Amygdala (tissue), 56 donors: ENCODE data around the gene SLC2A1.
A peak's percentile ranks its signal among the peaks of the same experiment; 100 is the strongest.

Experiments
- DNase-seq, 56 donors: peaks; one replicate each; lab custom pipeline; 2025; lab: John Stamatoyannopoulos, UW

Gene SLC2A1

DNA sequence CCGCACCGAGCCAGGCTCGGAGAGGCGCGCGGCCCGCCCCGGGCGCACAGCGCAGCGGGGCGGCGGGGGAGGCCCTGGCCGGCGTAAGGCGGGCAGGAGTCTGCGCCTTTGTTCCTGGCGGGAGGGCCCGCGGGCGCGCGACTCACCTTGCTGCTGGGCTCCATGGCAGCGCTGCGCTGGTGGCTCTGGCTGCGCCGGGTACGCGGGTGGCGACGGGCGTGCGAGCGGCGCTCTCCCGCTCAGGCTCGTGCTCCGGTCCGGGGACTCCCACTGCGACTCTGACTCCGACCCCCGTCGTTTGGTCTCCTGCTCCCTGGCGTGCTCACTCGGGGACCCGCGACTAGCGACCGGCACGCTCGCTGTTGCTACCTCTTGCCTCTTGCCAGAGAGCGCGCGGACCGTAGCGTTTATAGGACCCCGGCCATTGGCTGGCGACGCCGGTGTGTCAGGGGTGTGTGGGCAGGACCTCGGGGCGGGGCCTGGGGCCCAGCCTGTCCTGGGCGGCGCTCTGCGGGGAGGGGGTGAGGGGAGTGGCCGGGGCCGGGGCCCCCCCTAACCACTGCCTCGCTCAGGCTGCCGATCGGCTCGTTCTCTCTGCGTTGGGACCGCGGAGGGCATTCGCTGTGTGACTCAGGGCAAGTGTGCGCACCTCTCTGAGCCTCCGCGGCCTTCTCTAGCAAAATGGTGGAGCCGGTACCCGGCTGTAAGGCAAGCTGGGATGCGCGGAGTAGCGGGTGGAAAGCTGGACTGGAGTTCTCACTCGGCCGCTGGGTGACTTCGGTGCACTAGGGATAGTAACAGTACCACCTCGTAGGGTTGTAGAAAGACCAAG, at the start of gene SLC2A1:
TSS of gene SLC2A1 (minus strand) at position 381 of the 832 bp plus-strand sequence. CDS start at position 164, 217 bp downstream.
- peak; percentile 21 to 98 (median 90) for DNase-seq

DNA sequence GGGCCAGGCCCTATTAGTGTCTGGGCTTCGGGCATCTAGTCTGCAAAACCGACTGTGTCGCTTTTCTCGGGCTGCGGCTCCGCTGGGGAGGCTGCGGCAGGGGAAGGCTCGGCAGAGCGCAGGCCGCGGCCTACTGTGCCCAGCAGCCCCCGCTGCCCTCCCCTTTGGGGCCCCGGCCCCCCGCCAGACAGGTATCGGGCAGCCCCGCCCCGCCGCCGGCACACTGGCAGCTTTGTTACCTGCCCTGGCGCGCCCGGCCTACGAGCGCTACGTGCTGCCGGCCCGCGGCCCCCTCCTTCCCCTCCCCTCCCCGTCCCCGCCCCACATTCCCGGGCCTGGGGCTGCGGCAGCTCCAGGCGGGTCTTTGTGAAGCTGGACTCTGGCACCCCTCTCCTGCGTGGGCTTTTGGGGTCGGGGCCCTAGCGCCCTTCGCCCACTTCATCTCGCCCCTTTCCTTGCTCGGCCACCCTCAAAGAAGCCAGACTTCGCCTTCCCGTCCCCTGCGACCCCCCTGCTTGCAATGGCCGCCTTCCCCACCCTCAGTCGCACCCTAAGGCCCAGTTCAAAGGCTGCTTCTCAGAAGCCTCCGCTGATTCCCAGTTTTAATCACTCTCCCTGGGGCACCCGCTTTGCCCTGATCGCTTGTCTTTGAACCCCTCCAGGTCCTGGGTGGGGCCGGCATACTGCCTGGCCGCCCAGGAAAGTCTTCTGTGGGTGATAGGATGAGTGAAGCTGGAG, 48.9 kb upstream of the SLC2A1 start:
- no peak for DNase-seq

DNA sequence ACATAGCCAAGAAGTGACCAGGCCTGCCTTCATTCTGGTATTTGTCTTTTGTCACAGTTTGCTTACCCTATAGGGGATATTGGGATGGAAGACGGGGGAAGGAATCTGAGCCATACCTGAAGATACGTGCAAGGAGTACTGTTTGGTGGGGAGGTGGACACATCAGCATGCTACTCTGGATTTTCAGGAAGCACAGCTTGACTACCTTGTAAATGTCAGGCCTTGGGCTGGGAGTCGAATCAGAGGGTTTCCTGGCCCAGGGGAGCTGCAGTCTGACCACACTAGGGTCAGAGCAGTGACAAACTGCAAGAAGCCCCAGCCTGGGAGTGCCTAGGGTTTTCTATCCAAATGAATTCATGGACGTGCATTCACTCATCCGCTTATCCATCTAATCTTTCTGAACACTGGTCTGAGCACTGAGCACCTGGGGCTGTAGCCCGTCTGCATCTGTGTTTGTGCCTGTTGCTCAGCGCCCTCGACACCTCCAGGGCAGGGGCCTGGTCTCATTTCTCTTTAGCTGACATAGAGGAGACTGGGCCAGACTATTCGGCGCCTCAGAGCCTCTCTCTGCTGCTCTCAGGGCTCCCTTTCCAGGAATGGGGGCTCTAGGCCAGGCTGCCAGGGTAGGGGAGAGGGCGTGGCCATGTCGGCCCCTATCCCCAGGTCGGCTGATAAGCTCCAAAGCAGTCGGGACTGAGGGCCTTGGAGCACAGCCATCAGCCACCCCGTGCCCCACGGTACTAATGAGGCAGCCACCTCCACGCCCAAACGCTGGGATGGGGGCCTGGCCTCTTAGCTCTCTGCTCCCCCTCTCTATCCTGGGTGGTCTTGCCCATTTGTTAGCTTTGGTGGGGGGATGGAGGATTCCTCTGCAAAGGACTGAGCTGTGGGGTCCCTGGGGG, 47.0 kb upstream of the SLC2A1 start:
- no peak for DNase-seq

DNA sequence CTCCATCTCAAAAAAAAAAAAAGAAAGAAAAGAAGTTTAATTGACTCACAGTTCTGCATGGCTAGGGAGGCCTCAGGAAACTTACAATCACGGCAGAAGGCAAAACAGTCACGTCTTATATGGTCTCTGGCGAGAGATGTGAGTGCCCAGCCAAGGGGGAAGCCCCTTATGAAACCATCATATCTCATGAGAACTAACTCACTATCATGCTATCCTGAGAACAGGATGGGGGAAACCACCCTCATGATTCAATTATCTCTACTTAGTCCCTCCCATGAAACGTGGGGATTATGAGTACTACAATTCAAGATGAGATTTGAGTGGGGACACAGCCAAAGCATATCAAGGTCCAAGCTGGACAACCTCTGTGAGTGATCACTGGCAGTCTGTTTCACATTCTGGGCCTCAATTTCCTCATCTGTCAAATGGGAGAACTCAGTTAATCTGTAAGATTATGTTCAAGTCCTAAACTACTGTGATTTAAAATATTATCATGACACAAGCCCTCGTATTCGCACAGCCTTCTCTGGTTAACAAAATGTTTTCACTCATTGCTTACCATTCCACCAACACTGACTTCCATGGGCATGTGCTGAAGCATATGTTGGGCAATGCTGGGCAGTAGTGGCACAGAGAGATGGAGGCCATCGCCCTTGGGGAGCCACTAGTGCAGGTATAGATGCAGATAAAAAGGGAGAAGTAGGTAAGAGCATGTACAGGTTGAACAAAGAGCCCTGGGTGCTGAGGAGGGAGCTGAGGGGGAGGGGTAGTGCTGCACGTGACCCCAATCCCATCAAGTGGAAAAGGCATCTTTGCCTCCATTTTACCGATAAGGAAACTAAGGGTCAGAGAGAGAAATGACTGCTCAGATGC, 46.2 kb upstream of the SLC2A1 start:
- DNase-seq = no peak

DNA sequence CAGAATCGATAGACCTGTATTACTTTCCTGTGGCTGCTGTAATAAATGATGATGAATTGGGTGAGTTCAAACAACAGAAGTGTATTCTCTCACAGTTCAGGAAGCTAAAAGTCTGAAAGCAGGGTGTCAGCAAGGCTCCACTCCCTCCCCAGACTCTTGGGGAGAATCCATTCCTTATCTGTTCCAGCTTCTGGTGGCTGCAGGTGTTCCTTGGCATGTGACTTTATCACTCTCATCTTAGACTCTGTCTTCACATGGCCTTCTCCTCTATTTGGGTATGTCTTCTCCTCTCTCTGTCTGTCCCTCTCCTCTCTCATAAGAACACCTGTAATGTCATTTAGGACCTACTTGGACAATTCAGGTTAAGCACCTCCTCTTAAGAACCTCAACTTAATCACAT, 44.1 kb upstream of the SLC2A1 start:
- no peak for DNase-seq

DNA sequence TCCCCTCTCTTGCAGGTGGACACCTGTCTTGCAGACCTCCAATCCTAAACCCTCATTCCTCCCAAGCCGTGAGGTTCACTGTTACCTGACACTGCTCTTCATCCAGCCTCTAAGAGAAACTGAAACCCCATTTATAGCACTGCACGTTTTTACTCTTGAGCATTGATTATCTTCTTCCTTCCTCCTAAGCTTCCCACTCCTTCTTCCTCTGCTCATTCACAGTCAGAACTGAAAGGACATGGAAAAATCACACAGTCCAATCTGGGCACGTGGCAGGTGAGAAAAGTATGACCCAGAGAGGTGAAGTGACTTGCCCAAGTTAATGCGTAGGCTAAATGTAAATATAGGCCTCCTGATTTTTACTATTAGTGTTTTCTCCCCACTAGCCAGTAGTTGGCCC, 43.4 kb upstream of the SLC2A1 start:
- no peak for DNase-seq

DNA sequence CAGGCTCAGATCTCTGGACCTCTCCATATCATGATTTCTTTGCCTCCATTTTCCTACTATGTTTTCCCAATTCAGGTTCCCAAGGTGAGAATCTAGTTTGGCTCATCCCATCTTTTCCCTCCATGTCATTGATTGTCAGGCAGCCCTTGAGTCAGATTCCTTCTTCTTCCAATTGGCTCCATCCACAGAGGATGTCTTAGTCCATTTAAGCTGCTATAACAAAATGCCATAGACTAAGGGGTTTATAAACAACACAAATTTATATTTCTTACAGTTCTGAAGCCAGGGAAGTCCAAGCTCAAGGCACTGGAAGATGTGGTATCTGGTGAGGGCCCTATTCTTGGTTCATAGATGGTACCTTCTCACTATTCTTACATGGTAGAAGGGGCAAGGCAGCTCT, 42.8 kb upstream of the SLC2A1 start:
- DNase-seq = no peak

DNA sequence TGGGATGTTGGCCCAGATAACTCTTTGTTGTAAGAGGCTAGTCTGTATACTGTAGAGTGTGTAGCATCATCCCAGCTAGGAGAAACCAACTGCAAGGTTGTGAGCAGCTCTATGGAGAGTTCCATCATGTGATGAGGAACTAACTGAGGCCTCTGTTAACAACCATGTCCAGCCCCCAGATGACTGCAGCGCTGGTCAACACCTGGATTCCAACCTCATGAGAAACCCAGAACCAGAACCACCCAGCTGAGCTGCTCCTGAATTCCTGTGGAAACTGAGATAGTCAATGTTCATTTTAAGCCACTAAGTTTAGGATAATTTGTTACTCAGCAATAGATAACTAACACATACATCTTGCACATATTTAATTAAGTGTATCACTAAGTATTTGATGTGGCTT, 41.6 kb upstream of the SLC2A1 start:
- no peak for DNase-seq

DNA sequence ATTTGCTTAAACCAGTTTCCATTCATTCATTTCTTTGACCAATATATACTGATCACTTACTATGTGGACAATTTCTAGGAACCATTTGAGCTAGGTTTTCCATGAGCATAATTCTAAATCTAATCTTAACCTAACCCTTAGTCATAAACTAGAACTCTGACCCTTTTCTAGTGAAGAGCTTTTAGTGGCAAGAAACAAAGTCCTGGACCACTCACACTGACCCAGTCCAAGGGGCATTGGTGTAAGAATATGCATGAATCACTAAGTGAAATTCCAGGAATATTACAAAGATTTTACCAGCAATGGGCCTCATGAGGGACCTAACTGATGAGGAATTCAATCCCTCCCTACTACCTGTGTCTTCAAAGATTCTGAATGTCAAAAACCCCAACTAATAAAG, 40.6 kb upstream of the SLC2A1 start:
- DNase-seq = no peak

DNA sequence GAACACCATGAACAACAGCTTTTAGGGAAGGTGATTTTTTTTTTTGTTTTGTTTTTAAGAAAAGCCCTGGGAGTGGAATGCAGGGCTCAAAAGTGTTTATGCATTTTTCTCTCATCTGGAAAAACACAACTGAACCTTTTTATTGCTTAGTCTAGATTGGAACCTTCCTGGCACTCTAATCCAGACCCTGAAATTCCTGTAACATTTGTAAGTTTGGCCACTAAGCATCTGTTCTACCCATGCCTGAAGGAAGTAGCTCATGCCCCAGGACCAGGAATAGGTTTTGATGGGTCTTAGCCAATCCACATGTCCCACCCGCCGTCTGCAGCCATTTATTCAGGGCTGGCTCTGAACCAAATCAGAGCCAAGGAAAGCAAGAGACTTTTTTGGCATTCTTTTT, 39.7 kb upstream of the SLC2A1 start:
- DNase-seq = no peak

DNA sequence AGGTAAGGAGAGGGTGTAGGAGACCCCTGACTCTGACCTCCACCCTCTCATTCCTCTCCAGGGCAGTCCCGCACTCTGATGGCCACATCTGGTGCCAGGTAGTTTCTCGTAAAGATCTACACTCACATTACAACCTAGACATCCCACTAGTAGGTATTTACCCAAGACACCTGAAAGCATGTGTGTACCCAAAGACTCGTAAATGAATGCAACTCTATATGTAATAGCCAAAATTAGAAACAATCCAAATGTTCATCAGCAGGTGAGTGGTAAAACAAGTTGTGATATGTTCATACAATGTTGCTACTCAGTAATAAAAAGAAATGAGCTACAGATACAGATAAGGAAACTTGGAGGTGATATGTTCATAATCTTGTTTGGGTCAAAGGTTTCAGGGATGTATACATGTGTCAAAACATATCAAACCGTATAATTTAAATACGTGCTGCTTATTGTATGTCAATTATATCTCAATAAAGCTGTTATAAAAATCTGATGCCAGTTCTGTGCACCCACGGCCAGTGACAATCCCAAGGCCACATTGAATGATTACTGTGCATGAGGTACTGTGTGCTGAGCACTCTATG, 37.8 kb upstream of the SLC2A1 start:
- no peak for DNase-seq

DNA sequence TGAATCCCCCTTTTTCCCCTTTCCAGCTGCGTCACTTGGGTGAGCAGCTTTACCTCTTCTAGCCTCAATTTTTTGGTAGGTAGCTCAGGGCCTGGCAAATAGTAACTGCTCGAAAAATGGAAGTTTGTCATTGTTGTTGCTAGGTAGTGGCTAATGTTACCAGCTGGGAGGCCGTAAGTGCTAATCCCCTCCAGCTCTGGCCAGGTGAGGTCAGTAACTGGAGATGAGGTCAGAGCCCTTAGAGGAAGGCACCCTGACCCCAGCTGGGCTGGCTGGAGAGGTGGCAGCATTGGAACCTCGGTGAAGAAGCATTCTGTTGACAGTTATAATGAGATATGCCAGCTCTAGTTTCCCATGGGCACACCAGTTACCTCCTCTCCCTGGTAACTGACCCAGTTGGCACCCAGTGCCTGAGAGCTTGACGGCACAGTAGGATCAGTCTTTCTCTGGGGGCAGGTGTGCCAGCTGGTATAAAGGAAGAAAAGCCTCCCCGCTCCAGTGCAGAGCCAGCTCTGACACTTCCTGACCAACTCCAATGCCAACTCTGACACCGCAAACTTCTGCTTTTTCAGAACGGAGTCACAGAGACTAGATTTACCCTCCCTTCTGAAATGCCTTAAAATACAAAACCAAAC, 35.0 kb upstream of the SLC2A1 start:
- DNase-seq = peak in 3 of 56 donors; percentile 3 to 5 (median 4)

DNA sequence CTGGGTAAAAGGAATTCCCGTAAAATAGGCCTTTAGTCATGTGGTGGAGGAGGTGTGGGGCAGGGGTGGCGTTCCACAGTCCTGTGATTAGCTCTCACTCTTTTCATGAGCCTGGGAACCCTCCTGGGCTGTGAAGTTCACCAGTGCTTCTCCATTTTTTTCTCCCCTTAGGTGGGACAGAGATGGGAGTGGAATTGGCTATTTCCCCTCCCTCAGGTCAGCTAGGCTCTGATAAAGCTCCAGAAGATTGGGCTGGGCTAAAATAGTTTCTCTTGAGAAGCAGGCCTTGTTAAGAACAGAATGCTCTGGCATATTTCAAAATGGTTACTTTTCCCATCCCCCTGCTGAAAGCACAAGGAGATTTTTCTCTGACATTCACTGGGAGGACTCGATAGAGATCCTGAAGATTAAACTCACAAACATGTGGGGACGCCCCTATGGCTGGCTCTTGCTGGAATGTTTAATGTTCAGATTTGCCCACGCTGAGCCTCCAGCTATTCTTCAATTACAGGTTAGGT, 33.4 kb upstream of the SLC2A1 start:
- DNase-seq = no peak

DNA sequence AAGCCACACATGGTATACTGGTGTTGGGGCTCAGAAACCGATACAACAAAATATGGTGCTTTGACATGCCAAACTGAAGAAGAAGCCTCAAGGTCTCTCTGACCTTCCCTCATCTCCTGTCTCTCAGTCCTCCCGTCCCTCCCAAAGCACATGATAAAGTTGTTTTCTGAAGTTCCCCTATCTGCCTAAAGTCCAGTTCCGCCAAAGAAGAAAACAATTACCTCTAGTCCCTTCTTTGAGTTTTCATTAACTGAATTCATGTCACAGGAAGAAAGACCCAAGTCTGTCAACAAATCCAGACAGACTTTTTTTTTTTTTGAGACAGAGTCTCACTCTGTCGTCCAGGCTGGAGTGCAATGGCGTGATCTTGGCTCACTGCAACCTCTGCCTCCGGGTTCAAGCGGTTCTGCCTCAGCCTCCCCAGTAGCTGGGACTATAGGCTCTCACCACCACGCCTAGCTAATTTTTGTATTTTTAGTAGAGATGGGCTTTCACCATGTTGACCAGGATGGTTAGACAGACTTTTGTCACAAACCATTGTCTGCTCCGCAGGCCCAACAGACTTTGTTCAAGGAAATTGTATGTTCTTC, 32.2 kb upstream of the SLC2A1 start:
- DNase-seq = no peak

DNA sequence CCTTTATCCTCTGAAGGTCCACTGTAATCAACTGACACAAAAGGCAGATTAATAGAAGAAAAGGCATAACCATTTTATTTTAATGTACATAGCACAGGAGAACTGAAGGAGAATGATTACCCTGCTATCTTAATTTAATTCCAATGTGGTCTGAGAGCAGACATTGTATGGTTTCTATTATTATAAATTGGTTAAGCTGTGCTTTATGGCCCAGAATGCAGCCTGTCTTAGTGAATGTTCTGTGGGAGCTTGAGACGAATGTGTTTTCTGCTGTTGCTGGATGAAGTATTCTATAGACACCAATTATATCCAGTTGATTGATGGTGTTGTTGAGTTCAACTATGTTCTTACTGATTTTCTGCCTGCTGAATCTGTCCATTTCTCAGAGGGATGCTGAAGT, 25.0 kb upstream of the SLC2A1 start:
- DNase-seq = no peak

DNA sequence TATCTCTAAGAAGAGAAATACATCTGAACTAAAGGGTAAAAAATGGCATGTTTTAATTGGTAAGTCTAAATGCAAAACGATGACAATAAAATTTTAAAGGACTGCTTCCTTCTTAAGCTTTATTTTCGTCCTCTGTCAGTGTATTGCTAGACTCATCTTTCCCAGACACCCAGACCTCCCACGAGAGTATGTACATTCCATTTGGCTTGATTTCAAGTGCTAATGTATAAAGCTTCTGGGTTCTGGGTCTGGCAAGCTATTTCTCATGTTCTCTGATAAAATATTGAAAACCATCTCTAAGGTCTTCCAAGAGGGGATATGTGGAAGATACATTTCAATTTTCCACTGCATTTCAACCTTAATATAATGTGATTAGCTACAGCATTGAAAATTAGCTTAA, 24.6 kb upstream of the SLC2A1 start:
- no peak for DNase-seq

DNA sequence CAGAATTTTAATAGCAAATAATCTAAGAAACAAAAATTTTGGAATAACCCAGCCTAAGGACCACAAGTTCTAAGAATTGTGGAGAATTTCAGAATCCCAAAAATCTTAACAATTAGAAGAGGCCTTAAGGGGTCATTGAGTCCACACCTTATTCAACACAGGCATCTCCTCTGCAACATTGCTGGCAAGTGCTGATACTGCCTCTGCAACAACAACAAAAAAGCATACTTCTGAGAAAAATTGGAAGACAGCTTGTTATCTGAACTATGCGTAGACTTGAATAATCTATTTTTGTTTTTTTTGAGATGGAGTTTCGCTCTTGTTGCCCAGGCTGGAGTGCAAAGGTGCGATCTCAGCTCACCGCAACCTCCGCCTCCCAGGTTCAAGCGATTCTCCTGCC, 24.0 kb upstream of the SLC2A1 start:
- no peak for DNase-seq

DNA sequence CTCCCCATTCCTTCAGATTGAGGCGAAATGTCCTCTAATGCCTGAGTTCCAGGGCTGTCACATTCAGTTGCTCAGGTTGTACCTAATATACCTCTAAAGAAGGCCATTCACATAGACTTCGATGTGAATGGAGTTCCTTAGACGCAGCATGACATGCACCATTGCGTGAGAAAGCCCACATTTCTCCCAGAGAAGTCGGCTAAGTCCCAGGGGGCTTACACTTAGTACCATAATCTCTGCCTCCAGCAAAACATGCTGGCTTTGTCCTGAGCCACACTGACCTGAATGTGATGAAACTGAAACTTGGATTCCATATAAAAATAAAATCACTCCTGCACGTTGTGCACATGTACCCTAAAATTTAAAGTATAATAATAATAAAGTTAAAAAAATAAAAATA, 23.2 kb upstream of the SLC2A1 start:
- no peak for DNase-seq
